ENCODE data around the gene KCNJ1.

- TF ChIP-seq CTCF (conservative IDR thresholded peaks at IDR 0.05 in 1 of 2, IDR thresholded peaks at IDR 0.05 in 1 of 2; ENCODE audit: low read depth in 1 of 2, low read length in 2 of 2) (no peak), EZH2 (IDR thresholded peaks at IDR 0.05; ENCODE audit: low read length, missing control alignments) (no peak)
Observed at GRCh38 chr11:128891913-128892398, 24.9 kb upstream of the KCNJ1 start.
